Measurements from ENCODE around the gene TOP2B.

GRCh38 chr3:25663347-25663868 lies 1.3 kb downstream of the TOP2B start:
- TF ChIP-seq EP300 (IDR thresholded peaks at IDR 0.05) (no peak), POLR2A (IDR thresholded peaks at IDR 0.05) (no peak), POLR2AphosphoS5 (IDR thresholded peaks at IDR 0.05) (no peak)
- TF ChIP-seq, protein P1, sequence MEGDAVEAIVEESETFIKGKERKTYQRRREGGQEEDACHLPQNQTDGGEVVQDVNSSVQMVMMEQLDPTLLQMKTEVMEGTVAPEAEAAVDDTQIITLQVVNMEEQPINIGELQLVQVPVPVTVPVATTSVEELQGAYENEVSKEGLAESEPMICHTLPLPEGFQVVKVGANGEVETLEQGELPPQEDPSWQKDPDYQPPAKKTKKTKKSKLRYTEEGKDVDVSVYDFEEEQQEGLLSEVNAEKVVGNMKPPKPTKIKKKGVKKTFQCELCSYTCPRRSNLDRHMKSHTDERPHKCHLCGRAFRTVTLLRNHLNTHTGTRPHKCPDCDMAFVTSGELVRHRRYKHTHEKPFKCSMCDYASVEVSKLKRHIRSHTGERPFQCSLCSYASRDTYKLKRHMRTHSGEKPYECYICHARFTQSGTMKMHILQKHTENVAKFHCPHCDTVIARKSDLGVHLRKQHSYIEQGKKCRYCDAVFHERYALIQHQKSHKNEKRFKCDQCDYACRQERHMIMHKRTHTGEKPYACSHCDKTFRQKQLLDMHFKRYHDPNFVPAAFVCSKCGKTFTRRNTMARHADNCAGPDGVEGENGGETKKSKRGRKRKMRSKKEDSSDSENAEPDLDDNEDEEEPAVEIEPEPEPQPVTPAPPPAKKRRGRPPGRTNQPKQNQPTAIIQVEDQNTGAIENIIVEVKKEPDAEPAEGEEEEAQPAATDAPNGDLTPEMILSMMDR (IDR thresholded peaks at IDR 0.05), result no peak

All from stomach (tissue), 4 donors.